ENCODE data around the gene NDC80.

Gene NDC80

GRCh38 chr18:2662990-2663389, 91.6 kb downstream of the NDC80 start:
- no peak for DNase-seq (ENCODE audit: extremely low read depth in 1 of 2, low read depth in 1 of 2)

Data from activated CD8-positive, alpha-beta memory T cell treated with anti-CD3 and anti-CD28 coated beads for 1 hour (primary cell).